ENCODE results near the gene INO80B.
"Not testable (repeated sequence)": the region's sequence is repeated elsewhere in the genome, so short reads cannot be mapped to it uniquely, and the experiment has no call there.

The INO80B gene

DNA sequence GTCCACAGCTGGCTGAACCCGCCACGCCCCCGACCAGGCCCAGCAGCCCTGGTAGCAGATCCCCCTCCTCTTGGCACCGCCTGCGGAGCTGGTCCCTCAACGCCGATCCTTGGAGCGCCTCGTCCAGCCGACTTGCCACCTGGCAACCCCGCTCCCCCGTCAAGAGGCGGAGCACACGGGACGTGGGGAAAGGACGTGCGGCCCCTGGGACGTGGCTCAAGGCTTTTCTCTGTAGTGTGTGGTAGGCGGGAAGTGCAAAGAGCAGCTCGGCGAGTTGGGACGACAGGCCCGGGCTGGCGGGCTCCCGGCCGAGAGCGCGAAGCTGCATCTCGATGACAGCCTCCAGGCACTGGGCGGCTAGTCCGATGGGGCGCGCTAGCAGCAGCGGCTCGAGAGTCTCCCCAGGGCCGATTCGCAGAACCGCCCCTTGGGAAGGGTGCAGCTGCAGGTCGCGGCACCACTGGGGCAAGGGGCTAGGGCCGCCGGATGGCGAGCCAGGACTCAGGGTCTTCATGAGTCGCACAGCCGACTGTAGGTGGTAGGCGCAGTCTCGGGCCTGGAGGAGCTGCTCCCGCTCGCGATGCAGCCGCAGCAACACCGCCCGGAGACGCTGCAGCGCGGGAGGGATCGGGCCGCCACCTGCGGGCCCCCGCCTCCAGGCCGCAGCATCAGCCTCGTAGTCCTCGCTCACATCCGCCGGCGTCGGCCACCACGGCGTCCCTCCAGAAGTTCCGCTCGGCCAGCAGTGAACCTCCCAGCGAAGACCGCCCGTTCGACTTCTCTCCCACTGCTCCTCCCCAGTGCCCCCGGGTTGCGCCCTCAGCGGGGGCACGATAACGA lies 27.3 kb downstream of the INO80B start:
- DNase-seq (ENCODE audit: low read depth), result peak; percentile 68

DNA sequence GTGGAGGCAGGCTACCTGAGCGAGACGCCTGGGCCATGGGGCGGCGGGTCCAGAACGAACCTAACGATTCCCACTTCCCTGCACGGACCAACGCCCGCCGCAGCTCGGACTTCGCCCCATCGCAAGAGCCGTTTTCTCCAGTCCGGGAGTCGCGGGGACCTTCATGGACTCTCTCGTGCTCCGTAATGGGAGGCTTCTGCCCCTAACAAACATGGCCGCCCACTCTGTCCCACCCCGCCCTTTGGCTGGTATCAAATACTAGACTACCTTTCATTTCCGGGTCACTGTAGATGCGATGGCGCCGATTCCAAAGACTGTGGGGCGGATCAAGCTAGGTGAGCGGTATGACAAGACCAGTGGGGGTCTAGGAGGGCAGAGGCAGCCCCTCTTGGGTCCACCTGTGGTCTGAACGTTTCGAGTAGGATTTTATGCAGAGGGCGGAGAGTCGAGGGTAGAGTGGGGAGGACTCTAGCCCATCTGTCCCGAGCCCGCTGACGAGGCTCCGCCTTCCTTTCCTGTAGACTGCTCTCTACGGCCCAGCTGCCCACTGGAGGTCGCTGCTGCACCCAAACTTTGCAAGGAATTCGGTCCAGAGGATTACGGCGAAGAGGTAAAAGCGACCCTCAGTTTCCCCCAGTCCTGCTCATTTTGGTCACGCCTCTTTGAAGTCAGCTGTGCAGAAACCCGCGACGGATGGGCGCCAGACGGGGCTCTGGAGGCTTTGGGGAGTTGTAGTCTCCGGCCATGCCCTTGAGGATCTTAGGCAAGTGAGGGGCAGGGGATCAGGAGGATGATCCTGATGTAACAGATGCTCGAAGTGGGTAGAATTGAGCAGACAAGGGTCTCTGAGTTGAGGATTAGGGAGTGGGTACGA lies 28.2 kb downstream of the INO80B start, which contains the start of the genes CCDC142 and TTC31:
Gene CCDC142 (minus strand): TSS at position 198 of the 874 bp plus-strand sequence. CDS start 161 bp downstream, at position 37.
Gene TTC31 (plus strand): TSS at position 281 of the 874 bp plus-strand sequence. CDS start 15 bp downstream, at position 296.
- peak; percentile 96 for DNase-seq (ENCODE audit: low read depth)

DNA sequence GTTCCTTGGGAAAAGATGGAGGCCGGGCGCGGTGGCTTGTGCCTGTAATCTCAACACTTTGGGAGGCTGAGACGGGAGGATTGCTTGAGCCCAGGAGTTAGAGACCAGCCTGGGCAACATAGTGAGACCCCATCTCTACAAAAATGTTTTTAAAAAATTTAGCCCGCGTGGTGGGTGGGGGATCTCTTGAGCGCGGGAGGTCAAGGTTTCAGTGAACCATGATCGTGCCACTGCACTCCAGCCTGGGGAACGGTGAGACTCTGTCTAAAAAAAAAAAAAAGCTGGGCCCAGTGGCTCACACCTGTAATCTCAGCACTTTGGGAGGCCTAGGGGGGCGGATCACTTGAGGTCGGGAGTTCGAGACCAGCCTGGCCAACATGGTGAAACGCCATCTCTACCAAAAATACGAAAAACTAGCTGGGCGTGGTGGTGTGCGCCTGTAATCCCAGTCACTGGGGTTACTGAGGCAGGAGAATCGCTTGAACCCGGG lies 28.8 kb downstream of the INO80B start:
- not testable (repeated sequence) for DNase-seq (ENCODE audit: low read depth)

DNA sequence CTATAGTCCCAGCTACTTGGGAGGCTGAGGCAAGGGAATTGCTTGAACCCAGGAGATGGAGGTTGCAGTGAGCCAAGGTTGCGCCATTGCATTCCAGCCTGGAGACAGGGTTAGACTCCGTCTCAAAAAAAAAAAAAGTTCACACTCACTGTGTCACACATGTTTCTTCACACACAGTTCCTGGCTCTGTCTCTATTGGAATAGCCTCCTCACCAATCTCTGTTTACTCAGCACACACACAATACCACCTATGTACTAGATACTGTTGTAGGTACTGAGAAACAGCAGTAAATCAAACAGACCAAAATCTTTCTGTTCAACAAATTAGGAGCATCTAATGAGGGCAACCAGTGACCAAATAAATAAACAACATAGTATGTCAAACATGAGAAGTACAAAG lies 31.3 kb downstream of the INO80B start:
- no peak for DNase-seq (ENCODE audit: low read depth)

DNA sequence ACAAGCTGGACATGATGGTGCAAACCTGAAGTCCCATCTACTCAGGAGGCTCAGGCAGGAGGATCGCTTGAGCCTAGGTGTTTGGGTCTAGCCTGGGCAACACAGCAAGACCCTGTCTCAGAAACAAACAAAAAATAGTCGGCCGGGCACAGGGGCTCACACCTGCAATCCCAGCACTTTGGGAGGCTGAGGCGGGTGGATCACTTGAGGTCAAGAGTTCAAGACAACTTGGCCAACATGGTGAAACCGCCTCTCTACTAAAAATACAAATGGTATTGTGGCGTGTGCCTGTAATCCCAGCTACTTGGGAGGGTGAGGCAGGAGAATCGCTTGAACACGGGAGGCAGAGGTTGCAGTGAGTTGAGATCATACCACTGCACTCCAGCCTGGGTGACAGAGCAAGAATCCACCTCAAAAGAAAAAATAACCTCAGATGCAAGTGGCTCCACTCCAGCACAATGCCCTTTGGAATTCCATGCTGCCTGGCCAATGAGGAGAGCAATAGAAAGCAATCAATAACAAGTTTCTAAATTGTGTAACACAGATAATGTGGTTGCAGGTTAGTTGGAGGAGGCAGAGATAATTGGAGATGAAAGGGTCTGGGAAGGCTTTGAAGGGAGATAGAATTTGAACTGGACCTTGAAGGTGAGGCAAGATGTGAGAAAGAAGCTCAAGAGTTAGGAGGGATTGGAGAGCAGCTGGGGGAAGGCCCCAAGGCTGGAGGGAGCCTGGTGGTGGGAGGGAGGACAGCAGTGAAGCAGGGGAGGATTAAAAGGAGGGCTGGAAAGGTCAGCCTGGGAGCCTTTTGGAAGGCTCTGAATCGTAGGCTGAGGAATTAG lies 34.0 kb downstream of the INO80B start:
- no peak for DNase-seq (ENCODE audit: low read depth)

DNA sequence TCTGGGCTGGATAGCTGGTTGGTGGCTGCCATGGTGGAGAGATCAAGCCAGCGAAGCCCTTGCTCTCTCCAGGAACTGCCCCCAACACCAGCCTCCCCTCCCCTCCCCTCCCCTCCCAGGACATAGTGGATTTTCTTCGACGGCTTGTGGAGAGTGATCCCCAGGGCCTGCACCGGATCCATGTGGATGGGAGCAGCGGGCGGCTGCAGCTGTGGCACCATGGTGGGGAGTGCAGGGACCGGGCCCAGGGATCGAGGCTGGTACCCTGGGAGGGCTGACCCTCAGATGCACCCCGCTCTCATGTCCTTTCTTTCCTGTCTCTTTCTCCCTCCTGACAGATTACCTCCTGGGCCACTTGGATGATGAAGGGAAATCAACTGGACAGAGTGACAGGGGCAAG lies 35.0 kb downstream of the INO80B start:
- DNase-seq (ENCODE audit: low read depth), result no peak

DNA sequence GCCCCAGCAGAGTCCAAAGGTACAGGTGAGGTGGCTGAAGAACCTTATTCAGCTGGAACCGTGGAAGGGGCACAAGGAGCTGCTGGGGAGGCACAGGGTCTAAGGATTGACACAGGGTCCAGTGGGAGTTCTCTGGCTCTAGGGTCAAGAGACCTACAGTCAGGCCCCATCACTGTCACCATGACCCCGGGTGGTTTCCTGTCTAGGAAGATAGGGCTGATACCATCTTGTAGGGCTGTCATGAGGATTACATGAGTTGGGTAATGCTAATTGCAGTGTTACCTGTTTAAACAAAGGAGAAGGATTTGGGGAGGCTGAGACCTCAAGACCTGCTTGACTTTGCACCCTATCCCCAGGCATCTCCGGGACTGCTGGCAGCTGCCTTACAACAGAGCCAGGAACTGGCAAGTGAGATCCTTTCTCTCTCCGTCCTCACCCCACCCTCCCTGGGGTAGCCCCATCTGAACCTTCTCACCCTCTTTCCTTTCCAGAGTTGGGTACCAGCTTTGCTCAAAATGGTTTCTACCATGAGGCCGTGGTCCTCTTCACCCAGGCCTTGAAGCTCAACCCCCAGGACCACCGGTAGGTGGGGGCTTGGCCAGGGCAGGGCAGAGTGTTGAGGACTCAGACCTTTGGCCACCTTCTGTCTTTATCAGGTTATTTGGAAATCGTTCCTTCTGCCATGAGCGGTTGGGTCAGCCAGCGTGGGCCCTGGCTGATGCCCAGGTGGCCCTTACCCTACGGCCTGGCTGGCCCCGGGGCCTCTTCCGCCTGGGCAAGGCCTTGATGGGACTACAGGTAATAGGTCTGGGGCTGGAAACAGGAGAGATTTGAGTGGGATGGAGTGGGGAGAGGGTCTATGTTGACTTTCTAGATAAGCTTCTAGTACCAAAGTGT lies 37.0 kb downstream of the INO80B start:
- no peak for DNase-seq (ENCODE audit: low read depth)

DNA sequence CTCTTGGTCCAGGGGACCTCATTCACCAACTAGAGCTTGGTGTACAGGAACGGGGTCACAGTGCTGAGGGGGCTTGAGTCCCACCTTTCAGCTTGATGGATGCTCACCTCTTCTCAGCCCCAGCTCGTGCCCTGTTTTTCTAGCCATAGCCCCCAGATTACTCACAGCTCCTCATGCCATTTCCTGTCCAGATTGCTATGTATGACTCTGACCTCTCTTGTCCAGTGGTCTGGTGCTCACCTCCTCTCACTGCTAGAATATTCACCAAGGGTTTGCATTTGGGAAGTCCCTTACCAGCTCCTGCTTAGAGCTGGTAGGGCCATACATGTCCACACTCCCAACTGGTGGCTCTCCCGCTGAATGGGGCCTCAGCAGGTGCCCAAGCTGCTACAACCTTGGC lies 38.7 kb downstream of the INO80B start:
- DNase-seq (ENCODE audit: low read depth), result peak; percentile 80

DNA sequence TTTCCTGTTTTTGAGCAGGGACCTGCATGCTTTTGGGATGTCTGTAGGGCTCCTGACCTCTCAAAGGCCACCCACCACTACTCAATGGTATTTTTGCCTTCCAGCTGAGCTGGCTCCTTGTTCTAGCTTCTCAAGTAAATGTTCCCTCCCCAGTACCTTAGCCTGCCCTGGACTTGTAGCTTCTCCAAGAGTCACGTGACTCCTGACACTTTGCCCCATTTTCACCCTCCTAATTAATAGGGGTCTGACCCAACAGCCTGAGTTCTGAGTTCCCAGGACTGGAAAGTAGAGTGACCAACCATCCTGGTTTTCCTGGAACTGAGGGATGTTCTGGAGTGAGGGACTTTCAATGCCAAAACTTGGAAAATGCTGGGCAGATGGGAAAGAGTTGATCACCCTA lies 40.6 kb downstream of the INO80B start:
- no peak for DNase-seq (ENCODE audit: low read depth)

DNA sequence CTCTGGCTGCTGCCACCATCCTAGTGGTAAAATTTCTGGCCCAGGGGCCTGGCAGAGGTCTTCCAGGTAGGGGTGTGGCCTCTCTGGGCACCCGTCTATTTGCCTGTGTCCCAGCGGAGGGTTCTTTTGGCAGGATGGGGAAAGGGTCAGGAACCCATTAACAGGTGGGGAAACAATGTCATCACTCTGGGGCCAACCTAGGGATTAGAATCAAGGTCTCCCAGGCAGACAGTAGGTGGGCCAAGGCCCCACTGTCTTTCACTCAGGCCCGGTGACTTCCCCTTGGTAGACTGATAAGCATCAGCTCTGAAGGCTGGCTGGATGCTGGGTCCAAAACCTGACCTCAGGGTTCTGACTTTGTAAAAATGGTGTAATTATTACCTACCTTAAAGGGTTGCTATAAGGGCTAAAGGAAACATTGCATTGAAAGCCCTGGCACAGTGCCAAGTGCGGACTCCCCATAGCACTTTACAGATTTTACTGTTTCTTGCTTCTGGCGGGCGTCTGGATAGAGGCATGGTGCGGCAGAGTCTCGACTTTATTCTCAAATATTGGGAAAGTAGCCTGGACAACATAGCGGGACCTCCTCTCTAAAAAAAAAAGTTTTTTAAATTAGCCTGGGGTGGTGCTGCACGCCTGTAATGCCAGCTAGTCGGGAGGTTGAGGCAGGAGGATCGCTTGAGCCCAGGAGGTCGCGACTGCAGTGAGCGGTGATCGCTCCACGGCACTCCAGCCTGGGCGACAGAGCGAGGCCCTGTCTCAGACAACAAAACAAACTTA lies 42.3 kb downstream of the INO80B start:
- DNase-seq (ENCODE audit: low read depth), result no peak

DNA sequence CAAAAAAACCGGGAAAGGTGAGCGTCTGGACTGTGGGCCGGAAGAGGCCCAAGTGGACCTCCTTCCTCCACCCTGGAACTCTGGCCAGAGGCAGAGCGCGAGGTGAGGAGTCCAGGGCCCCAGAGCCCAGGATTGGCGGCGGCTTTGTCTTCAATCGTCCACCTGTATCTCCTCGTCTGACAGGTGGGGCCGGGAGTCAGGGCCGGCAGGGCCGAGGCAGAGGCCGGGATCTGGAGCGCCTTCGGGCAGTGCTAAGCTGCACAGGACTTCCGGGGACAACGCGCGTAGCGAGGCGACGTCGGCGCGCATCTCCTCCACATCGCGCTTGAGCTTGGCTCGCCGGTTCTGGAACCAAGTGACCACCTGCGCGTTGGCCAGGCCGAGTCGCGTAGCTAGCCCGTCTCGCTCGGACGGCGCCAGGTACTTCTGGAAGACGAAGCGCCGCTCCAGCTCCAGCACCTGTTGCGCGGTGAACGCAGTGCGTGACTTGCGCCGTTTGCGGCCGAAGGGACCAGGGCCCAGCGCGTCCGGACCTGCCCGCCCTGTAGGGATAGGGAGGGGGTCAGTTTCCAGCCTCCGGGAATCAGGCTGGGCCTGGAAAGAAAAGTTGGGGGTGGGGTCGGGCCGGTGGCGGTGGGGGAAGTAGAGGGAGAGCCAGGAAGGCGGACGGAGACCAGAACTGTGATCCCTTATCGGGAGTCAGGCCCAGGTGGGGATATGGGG lies 43.1 kb downstream of the INO80B start:
- no peak for DNase-seq (ENCODE audit: low read depth)

DNA sequence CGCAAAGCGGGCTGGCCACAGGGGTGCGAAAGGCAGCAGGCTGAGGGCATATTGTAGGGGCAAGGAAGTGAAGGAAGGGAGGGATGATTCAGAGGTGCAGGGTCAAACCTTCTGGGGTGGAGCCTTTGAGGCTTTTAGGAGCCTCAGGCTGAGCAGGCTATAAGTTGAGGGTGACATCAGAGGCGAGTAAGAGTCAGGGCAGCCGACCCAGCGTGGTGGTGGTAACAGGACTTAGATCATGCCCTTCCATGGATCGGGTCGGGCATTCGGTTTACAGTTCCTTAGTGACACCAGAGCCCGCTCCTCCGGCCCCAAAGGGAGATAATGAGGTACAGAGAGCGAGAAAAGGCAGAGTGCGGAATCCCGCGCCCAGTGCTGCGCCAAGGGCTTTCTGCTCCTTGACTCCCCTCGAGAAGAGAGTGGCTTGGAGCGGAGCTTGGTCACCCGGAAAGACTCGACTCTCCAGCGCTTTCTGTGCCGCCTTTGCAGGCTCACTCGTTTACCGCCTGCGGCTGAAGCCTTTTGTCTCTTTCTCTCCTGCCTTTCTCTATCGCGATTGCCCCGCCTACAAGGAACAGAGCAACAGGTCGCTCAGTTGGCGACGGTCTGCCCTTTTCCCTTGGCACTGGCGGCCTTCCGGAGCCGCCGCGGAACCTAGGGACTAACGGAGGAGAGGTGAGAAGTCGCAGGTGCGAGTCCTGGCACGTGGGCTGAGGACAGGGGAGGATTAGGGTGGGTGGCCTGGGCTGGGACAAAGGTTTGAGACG lies 43.8 kb downstream of the INO80B start:
- DNase-seq (ENCODE audit: low read depth), result peak; percentile 83

DNA sequence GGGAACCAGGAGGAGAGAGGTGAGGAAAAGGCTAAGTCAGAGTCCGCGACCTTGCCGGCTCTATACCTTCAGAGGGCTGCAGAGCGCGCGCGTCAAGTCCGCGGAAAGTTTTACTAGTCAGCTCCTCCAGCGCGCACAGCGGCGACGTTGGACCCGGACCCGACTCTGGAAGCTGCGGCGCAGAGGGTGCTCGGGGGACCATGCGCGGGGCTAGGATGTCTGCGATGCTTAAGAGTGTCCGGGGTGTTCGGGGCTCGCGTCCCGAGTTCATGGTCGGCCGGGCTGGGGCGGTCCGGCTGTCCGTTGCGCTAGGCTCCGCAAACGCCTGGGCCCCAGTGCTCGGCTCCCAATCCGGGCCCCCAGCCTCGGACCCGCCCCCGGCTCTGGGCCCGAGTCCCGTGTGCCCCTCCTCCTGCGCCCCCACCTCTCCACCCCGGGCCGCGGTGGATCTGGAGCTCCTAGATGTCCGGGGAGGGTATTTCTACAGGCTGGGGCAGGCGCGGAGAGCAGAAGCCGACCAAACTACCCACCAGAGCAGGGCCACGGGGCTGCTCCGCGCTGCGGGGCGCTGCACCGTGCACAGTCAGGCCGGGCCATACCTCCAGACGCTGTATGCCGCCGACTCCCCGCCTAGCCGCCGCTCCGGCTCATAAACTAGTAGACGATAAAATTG lies 44.5 kb downstream of the INO80B start, which contains the start of gene LBX2:
Gene LBX2 (minus strand): TSS at position 337 of the 673 bp plus-strand sequence. CDS start 66 bp downstream, at position 271.
- peak; percentile 41 for DNase-seq (ENCODE audit: low read depth)

DNA sequence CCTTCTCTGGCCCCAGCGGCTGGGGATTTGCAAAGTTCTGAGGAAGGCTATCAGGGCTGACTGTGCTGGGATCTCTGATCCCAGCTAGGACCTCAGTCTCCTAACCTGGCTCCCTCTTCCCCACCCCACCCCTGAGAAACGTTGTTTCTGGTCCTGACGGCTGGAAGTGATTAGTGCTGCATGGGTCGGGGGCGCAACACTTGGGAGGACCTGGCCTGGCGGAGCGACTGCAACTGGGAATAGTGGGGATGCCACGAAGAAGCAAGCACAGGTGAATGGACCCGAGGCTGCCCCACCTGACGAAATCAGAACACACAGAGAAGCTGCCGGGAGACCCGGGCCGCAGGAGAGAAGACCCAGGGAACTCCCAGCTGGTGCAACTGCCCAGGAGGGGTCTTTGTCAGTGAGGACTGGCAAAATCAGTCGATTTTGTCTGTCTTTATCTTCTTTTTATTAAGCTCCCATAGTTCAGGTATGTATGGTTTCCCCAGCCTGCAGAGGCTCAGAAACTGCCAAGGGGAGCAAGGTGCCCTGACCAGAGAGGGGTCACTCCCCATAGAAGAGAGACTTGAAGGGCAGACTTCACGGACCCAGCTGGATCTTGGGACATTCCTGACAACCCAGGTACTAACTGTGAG lies 45.2 kb downstream of the INO80B start:
- DNase-seq (ENCODE audit: low read depth), result no peak

DNA sequence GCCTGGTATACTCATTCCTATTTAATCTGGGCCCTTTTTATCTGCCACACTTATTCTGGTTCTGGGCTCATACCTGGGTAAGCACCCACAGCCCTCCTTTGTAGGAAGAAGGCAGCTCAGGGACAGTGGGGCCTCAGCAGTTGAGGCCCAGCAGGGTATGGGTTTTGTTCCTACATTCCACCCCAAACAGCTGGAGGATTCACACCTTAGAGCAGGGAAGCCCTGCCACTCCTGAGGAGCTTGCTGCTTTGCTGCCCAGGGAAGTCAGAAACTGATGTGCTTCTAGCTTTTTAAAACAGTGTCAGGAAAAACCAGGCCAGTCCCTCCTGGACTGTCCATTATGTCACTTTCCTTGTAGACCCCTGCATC lies 45.7 kb downstream of the INO80B start:
- no peak for DNase-seq (ENCODE audit: low read depth)

DNA sequence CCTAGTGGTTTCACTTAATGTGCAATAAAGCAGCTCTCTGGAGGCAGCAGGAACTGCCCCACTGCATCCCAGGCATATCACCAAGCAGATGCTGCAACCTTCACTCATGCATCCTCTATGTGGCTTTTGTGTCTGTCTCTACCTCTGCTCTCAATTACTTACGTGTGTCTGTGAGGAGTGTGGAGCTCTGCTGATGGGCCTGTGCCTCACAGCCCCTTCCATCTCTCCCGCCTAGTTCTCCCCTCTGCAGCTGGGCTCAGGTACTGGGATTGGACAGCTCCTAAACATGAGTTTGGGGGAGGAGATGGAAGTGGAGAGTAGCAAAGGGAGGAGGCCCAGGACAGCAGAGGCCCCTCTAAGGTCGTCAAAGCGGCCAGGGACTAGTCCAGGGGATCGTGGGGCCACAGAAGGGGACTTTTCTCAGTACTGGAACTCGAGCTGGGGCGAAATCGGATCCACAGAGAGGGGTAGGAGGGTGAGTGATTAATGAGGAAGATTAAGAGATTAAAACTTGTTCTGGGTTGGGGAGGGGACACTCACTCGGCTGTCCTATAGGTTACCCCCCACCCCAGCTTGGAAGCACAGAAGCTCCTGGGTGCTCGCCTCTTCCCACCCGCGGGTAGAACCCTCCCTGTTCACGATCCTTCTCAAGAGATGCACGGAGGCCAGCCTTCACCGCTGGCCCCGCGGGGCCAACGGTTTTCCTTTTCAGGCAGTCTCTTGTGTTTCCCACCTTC lies 46.6 kb downstream of the INO80B start:
- DNase-seq (ENCODE audit: low read depth), result no peak
